GM12864 (cell line): ENCODE measurements around the gene HOXB3.

Experiments
- DNase-seq: peaks from one replicate; pipeline ENCODE4 v3.0.0-alpha.2; 2011; ENCODE audit warnings: low read depth
- H3K4me3 ChIP-seq: 2 replicates; pipeline ENCODE4 v1.5.1; 2011; ENCODE audit warnings: mild to moderate bottlenecking, low read depth, low read length, control low read depth
- TF ChIP-seq, protein P1 (sequence below): IDR thresholded peaks from 2 replicates; pipeline ENCODE4 v1.5.1; 2011; ENCODE audit warnings: low read depth, mild to moderate bottlenecking, moderate library complexity, low read length, control low read depth, inconsistent platforms; ENCODE audit errors: missing control alignments

HOXB3 gene

DNA sequence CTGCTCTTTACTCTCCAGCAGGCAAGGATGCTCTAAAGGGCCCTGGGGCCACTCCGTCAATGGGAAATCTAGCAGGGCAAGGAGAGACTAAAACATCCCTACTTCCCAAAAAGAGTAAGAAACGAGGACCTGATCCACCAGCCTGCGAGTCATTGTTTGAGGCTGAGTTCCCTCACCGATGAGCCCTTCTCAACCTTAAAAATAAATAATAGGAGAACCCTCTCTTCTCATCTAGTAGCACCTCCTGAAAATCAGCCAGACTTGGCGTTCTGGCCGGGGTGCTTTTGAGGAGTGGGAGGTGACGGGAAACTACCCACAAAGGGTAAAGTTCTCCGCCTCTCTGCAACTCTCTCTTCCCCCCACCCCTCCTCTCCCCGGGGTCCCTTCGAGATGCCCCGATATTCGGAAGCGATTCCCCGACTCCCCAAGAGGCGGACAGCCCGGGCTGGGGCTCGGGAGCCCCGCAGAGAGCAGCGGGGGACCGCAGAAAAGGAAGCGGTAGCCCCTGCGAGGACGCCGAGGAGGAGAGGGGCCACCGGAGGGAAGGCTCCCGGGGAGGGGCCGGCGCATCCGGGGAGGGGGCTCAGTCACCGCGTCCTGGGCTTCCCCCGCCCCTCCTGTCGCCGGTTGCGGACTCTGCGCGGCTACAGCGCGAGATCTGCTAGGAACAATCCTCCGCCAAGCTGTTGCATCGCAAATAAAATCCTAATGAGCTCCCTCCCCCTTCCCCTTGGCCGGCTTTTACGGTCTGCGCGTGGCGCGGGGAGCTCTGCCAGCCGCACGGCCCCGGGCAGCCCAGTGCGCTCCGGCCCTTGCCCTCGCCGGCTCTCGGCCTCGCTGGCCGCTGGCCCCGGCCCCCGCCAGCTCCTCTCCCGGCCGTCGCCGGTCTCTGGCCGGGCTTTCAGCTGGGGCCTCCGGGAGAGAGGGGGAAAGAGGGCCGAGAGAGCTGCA lies 34.8 kb upstream of the HOXB3 start:
- TF ChIP-seq, protein P1, sequence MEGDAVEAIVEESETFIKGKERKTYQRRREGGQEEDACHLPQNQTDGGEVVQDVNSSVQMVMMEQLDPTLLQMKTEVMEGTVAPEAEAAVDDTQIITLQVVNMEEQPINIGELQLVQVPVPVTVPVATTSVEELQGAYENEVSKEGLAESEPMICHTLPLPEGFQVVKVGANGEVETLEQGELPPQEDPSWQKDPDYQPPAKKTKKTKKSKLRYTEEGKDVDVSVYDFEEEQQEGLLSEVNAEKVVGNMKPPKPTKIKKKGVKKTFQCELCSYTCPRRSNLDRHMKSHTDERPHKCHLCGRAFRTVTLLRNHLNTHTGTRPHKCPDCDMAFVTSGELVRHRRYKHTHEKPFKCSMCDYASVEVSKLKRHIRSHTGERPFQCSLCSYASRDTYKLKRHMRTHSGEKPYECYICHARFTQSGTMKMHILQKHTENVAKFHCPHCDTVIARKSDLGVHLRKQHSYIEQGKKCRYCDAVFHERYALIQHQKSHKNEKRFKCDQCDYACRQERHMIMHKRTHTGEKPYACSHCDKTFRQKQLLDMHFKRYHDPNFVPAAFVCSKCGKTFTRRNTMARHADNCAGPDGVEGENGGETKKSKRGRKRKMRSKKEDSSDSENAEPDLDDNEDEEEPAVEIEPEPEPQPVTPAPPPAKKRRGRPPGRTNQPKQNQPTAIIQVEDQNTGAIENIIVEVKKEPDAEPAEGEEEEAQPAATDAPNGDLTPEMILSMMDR, result no peak
- DNase-seq, result no peak
- H3K4me3 ChIP-seq, result peak overlapping the region; percentile 47

DNA sequence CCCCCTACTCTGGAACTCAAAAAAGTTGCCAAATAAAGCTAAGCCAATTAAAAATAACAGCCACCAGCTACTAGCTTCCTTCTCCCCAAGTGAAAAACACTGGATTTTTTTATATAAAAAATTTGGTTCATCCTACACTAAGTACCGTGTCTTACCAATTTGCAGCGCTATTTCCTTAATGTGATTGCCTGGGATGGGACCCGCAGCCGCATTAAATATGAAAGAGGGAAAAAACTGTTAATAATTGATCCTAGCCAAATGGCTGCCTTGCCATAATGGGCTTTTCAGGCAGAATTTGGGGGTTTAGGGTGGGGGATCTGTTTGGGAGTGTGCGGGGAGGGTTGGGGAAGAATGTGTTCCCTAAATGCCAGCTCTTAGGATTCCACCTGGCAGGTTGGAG lies 34.1 kb upstream of the HOXB3 start:
- H3K4me3 ChIP-seq, result no peak overlapping the region
- TF ChIP-seq, protein P1, result no peak
- no peak for DNase-seq

DNA sequence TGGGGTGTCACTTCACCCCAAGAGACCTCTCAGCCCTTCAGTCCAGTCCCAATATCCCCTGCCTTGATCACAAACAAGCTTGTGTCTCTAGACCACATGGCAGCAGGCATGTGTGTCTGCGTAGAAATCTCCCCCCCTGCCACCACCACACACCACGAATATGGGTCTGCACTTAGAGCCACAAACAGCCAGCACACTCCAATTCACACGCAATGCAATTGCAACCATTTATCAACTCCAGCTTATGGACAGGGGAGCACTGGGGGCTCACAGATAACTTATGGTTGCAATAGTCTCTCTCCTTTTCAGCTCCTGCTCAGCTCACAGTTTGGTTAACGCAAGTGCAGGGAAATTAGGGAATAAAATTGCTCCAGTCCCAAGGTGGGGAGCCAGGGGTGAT lies 33.5 kb upstream of the HOXB3 start:
- DNase-seq, result no peak
- no peak overlapping the region for H3K4me3 ChIP-seq
- TF ChIP-seq, protein P1, result no peak

DNA sequence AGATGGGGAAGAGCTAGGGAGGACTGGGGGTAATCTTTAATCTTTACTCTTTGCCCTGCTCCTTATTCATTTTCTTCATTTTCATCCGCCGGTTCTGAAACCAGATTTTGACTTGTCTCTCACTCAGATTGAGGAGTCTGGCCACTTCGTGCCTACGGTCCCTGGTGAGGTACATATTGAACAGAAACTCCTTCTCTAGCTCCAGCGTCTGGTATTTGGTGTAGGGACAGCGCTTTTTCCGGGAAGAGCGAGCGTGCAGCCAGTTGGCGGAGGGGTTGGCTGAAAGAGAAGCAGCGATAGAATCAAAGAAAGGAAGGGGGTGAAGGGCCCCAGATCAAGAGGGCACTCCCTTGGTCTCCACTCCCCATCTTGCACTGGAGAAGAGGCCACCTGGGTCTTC lies 32.8 kb upstream of the HOXB3 start:
- DNase-seq, result no peak
- H3K4me3 ChIP-seq, result no peak overlapping the region

DNA sequence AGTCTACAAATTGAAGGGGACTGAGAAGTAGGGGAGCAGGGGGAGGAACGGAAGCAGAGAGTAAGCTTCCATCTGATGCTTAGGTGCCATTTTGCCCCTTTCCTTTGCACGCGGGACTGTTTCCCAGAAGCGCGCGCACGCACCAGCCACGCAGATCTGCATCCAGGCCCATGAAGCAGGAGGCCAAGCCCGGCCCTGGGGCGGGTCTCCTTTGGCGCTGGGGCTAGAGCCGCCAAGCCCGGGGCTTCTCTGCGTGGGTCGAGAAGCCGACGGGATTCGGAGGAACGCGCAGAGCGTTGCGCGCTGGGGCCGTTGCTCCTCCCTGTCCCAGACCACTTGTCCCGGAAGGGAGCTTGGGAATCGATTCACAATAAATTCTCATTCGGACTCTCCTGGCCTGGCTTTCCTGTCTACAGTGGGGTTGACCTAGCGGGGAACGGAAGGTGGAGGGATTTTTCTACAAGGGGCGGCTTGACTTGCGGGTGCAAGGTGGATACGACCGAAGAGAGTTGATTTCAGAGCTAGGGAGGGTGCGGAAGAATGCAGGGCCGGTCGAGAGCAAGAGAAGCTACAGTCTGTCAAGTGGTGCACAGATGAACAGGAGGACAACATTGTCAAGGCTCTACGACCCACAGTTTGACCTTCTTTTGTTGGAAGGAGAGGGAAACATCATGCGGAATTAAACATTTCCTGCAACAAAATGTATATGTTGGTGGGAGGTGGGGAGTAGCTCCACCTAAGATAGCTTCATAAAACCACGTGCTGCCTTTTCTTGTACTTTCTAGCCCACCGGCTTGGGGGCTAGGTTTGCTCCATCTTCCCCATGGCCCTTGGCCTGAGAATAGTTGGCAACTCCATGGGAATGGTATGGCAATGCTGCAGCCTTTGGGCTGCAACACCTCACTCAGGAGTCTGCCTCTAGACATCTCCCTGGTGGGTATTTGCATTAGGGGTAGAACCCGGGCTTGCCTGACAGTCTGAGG lies 31.7 kb upstream of the HOXB3 start:
- DNase-seq, result no peak
- H3K4me3 ChIP-seq, result no peak overlapping the region
- TF ChIP-seq, protein P1, result no peak

More for the DNA sequence above, 32.8 kb upstream of the HOXB3 start:
- TF ChIP-seq, protein P1, result no peak

DNA sequence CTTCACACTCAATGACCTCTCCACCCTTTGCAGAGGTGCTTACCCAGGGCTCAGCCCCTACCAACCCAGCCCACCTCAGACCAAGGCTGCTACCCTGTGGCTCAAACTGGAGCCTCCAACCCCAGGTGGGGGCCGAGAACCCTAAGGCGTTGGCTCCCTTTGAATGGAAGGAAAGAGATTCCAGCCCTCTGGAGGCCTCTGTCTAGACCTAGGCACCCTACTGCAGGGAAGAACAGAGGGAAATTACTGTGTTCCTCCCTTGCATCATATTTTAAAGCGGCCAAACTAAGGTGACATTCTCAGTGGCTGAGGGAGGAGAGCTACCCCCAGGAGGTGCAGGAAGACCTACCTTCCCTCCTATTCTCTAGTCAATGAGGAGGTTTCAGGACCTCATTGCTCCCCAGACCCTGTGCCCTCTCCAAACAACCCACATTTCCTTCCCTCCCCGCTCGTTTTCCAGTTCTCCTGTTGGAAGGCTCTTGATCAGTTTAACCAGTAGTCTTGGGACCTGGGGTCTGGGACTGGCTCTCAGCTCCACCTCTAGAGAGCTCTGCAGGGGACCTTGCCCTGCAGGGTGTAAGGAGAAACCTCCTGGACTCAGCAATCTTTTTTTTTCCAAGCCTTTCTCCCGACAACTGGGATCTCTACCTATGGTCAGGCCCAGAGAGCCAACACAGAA lies 30.6 kb upstream of the HOXB3 start:
- H3K4me3 ChIP-seq, result no peak overlapping the region
- TF ChIP-seq, protein P1, result no peak
- no peak for DNase-seq
